ENCODE data around the gene ALK.

ALK gene

DNA sequence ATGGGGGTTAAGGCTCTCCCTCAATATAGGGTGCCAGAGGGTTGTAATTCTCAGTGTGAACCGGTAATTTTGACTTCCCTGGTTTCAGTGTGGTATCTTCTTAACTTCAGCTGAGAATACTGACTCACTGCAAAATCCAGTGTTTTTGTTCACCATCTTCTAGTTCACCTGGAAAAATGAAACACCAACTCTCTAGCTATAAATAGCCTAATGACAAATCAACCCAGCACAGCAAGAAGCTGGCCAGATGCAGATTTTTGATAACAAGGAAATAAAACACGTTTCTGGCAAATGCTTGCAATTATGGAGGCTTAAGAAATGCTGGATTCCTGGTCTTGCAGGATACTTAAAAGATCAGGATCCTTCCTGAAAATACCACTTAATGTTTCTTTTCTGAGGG lies 613.9 kb downstream of the ALK start:
- no peak for DNase-seq

DNA sequence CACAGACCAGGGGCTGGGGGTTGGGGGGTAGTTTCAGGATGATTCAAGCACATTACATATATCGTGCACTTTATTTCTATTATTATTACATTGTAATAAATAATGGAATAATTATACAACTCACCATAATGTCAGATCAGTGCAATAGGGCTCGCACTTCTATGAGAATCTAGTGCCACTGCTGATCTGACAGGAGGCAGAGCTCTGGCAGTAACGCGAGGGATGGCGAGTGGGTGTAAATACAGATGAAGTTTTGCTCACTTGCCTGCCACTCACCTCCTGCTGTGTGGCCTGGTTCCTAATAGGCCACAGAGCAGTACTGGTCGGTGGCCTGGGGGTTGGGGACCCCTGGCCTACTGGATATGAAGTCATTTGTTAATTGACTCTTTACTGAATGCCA lies 615.6 kb downstream of the ALK start:
- no peak for DNase-seq

DNA sequence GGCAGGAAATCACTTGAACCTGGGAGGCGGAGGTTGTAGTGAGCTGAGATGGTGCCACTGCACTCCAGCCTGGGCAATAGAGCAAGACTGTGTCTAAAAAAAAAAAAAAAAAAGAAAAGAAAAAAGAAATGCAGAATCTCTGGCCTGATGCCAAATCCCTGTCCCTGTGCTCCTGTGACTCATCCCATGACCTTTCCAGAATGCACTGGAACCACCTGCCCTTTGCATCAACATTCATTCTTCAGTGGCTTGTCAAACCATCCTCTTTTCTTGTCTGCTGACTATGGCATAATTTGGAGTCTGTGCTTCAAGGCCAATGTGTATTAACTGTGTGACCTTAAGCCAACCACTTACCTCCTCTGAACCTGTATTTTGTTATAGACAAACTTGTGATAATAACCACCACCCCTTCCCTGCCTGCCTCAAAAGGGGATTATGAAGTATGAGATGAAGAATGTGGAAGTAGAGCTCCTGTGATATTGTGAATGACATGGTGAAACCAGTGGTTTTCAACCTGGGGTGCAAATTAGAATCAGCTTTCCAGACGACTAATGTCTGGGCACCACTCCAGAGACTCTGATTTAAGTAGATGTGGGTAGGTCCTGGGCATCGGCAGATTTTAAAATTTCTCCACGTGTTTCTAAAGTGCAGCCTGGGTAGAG lies 616.9 kb downstream of the ALK start:
- DNase-seq, result no peak

DNA sequence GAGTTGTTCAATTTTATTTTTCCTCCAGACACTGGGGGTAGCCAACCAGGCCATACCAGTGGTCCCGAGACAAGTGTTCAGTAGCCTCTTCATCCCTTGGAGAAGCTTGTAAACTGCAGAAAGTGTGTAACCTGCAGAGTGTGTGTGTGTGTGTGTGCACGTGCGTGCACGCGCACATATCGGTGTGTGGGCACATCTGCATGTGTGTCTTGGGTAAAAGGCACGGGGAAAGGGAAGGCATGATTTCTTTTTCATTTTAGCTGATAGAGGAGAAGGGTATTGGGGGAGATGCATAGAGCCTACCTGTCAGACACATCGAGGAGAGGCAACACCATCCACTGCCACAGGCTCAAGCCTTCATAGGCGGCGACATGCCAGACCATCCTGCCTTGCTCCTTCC lies 624.8 kb downstream of the ALK start:
- no peak for DNase-seq

DNA sequence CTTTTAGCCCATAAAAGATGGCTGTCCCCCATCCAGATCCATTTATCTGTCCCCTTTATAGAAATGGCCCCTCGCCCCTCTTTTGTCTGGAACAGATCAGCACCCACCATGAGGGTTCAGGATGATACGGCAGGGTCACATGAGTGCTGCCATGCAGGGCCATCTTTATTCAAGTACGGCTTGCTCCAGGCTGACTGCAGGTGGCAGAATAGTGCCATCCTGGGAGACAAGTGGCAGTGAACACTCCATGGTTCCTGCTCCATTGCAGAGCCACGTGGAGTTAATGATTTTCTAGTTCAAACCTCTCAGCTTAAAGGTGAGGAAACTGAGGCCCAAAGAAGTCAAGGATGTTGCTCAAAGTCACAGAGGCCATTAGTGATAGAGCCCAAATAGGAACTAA lies 625.5 kb downstream of the ALK start:
- DNase-seq, result no peak

- DNase-seq, result no peak
These were observed 627.5 kb downstream of the ALK start for GRCh38 chr2:29293830-29294438.

DNA sequence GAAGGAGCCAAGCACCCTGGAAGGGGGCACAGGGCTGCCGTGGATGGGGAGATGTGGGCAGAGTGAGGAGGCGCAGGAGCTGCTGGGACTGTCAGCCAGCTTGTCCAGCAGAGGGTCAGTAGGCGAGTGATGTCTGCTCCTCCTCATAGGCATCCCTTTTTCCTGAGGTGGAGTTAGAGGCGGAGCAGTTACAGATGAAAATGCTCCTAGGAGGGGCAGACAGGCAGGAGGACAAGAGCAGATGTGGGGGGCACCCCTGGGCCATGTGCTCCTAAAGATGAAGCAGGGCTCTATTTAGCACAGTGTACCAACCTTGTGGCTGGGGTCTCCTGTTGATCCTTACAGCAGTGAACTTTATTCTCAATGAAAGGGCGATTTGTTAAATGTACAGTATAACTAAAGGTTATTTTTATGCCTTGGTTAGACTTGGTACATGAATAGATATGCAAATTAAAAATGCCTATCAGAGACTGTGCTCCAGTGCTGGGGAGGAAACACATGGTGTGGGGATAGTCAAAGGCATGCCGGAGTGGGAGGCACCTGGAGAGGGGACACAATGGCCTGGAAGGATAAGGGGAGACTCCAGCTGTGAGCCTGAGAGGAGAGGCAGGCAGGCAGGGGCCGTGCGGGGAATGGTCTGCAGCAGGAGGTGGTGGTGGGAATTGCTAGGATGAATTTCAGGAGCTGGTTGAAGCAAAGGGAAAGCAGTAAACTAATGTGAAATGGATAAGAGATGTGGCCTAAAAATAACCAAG lies 630.9 kb downstream of the ALK start:
- DNase-seq, result no peak

GRCh38 chr2:29284671-29285070 lies 636.7 kb downstream of the ALK start:
- no peak for DNase-seq

DNA sequence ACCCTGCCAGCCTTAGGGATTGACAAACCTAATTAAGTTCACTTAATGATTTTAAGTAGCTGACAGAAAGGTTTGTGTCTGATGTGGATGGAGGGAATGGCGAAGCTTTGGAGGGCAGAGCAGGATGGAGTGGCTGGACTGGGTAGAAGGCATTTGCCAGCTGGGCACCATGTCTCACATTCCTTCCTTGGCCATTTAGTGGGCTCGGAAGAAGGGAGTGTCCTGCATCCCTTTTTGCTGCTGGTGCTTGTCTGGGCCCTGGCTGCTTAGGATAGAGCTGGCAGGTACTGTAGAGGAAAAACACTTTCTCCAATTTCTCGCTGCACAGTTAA lies 639.5 kb downstream of the ALK start:
- DNase-seq, result no peak

DNA sequence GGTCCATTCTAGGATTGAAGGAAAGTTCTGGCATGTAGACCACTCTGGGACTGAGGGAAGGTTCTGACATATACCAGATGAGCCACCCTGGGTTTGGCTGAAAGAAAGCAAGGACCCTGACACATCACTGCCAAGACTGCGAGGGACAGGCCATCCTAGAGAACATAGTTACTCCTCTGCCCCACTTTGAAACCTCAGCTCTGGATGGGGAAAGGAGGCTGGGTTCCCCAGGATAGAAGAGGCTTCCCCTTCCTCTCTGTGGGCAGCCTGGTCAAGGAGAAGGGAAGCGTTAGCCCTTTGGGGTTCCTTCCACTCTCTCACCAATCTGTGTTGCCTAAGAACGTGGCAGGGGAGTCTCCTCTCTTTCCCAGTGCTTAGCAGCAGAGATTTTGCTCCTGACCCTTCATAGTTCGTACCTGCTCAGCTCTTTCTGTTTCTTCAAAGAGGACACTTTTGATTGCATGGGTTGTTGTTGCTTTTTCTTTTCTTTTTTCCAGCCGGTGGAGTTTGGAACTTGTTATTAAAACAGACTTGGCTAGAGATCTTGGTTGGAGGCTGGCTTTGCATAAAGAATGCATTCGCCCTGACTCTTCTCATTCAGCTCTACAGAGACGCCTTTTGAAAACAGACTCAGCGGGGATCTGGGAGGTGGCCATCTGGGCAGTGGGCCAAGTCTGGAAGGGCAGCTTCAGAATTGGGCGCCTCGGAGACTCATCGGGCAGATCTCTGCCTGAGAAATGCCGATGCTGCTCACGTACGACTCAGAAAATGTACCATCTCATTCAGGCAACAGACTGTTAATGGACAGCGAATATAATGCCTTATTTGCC lies 640.1 kb downstream of the ALK start:
- no peak for DNase-seq

- no peak for DNase-seq
These were observed 642.4 kb downstream of the ALK start for GRCh38 chr2:29278966-29279365.

GRCh38 chr2:29276151-29276550 lies 645.2 kb downstream of the ALK start:
- no peak for DNase-seq

- no peak for DNase-seq
These were observed 646.2 kb downstream of the ALK start for GRCh38 chr2:29275186-29275585.

DNA sequence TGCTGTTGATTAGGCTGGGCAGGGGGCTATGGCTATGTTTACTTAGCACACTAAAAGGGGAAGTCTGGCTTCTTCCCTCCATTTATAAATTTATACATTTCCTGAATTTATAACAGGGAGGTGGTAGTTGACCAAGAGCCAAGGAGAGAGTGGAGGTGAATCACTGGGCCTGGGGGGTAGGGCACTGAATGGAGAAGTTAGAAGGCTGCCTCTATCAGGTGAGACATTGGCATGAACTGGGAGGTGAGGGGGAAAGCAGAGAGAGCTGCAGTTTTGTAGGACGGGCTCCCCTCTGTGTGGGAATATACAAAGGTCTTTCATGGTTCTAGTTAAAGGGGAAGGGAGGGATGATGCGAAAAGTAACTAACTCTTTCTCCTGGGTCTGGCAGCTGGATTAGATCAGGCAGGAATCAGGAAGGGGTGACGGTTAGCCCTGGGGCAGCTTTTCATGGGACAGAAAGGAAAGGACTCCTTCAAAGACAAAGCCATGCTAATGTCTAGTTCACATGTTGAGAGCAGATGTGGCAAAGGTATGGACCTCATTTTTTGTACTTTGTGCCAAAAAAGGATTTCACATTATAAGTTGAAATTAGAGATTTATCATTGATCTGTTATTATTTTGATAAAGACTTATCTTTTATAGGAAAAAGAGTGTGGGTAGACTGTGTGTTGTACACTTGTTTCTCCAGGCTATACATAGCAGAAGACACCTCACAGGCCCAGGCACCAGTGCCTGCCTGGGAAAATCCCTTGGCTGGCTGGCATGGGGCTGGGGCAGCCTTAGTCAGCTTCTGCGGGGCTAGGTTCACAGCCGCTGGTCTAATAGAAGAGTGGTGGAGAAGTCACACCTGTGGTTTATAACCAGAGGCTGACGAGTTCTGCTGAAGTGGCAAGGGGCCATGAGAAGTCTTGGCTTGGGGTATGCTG lies 647.4 kb downstream of the ALK start:
- DNase-seq, result no peak

DNA sequence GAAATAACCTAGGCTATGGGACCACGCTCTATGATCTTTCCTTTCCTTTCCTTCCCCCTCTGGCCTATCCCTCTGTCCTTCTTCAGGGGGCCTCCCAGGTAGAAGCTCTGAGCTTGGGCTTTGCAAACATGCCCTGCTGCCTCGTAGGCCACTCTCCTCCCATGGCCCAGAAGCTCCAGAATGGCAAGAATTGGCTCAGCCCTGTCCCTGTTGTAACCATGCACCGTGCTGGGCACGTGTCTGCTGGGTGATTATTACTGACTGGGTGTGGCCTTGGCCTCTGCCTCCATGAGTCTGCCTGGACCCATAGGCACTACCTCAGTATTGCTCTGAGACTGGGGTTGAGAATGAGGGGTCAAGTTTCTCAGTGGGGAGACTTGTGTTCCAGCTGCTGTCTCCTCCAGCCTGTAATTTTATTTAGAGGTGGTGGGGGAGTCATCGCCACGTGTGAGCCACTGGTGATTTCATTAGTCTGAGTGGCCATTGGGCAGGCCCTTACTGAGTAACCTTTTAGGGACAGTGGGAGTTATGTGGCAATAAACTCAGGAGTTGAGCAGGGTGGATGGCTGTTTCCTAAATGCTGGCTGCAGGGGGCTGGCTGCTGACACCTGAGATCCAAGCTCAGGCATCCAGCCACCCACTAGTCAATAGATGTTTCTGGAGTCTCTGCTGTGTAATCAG lies 648.2 kb downstream of the ALK start:
- DNase-seq, result no peak

DNA sequence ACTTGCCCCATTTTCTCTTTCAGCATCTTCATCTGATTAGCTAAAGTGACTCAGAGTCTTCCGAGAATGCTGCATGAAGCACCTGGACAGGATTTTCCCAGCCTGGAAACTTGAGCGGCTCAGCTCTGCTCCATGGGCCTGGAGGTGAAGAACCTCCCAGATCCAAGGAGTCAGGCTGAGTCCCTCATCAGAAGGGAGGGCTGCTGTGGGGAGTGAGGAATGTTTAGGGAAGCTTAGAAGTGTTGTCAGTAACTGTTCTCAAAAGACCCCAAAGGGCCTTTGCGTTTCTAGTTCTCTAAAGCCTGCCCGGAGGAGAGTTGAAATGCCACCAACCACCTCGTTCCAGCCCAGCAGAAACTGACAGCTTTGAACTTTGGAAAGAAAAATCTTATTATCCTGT lies 649.1 kb downstream of the ALK start:
- DNase-seq, result no peak

- DNase-seq, result no peak
These were observed 650.7 kb downstream of the ALK start for GRCh38 chr2:29270701-29271121.

GRCh38 chr2:29269765-29270109 lies 651.6 kb downstream of the ALK start:
- DNase-seq, result no peak

DNA sequence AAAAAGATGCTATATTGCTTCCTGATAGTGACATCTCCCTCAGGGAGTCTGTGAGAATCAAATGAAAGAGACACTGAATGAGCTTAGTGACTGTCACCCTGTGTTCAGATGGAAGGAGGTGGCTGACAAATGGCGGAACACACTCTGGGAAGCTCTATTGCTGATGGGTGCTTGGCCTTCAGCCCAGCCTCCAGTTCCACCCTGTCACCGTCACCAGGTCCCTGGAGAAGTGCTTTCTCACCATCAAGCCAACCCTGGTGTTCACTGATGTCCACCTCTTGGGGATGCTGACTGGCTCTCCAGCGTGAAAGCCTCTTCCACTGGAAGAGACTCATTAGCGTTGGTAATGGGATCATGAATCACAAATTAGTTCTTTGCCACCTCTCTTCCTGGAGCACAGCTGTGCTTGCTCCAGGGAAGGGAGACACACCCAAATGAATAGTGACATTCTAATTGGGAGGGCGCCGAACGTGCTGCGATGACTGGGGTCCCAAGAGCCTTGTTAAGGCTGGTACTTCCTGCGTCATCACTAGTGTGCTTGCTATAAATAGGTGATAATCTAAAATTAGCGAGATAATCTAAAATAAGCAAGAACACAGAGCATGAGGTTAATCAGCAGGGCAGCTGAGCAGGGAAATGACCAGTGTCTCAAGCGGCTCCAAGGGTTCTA lies 652.2 kb downstream of the ALK start:
- DNase-seq, result no peak

GRCh38 chr2:29267720-29268119 lies 653.7 kb downstream of the ALK start:
- DNase-seq, result no peak

DNA sequence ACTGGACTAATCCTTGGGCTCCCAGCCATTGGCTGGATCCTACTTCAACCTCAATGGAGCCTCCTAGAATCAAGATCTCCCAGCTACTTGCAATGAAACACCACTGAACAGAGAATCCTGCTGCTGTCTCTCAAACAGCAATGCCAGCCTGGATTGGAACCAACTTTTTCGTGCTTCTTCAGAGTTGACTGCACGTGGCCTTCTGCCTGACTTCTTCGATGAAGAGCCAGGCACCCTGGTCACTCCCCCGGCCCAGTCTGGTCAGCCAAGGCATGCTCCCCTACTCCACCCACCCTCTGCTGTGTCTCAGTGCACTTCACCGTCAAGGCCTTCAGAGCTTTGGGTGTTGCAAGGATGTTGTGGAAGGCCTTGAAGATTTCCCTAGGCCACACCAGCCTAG lies 657.5 kb downstream of the ALK start:
- no peak for DNase-seq
